ENCODE data around the gene BRD2. TPM values are rescaled to one million over a fixed set of nuclear protein-coding genes. Genes with fewer than 3 reads are reported as not detected.

Gene BRD2
- total RNA-seq, 1 donor from 2014 or later, result 63.4 TPM

- TF ChIP-seq, protein P1, sequence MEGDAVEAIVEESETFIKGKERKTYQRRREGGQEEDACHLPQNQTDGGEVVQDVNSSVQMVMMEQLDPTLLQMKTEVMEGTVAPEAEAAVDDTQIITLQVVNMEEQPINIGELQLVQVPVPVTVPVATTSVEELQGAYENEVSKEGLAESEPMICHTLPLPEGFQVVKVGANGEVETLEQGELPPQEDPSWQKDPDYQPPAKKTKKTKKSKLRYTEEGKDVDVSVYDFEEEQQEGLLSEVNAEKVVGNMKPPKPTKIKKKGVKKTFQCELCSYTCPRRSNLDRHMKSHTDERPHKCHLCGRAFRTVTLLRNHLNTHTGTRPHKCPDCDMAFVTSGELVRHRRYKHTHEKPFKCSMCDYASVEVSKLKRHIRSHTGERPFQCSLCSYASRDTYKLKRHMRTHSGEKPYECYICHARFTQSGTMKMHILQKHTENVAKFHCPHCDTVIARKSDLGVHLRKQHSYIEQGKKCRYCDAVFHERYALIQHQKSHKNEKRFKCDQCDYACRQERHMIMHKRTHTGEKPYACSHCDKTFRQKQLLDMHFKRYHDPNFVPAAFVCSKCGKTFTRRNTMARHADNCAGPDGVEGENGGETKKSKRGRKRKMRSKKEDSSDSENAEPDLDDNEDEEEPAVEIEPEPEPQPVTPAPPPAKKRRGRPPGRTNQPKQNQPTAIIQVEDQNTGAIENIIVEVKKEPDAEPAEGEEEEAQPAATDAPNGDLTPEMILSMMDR (IDR thresholded peaks at IDR 0.05; ENCODE audit: borderline replicate concordance), result no peak
- intact Hi-C loops (cut with micrococcal nuclease), result no loop called here
- no peak overlapping the region for H3K4me3 ChIP-seq
- no peaks in the 10 kb centered on the region for H3K36me3 ChIP-seq
- no peaks in the 10 kb centered on the region for H3K27me3 ChIP-seq (ENCODE audit: low read depth)
- H3K4me1 ChIP-seq, result peaks cover 7% of the 10 kb centered on the region
- DNase-seq, result no peak
- H3K9me3 ChIP-seq (replicated peaks), result peaks cover 8% of the 10 kb centered on the region
- no peak overlapping the region for H3K27ac ChIP-seq (replicated peaks)
Measured at GRCh38 chr6:32945953-32946352, 22.4 kb upstream of the BRD2 start.

- no peak overlapping the region for H3K4me3 ChIP-seq
- H3K27ac ChIP-seq (replicated peaks), result no peak overlapping the region
- peaks cover 2% of the 10 kb centered on the region for H3K4me1 ChIP-seq
- no peak for DNase-seq
- H3K27me3 ChIP-seq (ENCODE audit: low read depth), result no peaks in the 10 kb centered on the region
- TF ChIP-seq, protein P1 (IDR thresholded peaks at IDR 0.05; ENCODE audit: borderline replicate concordance), result no peak
- H3K36me3 ChIP-seq, result no peaks in the 10 kb centered on the region
- intact Hi-C loops (cut with micrococcal nuclease), result no loop called here
- peaks cover 8% of the 10 kb centered on the region for H3K9me3 ChIP-seq (replicated peaks)
Measured at GRCh38 chr6:32946893-32947292, 21.5 kb upstream of the BRD2 start.

GRCh38 chr6:32947552-32948465 is 20.6 kb upstream of the BRD2 start:
- Histone ChIP-seq H3K4me3 (no peak overlapping the region), H3K9me3 (replicated peaks) (peaks cover 8% of the 10 kb centered on the region), H3K27me3 (ENCODE audit: low read depth) (no peaks in the 10 kb centered on the region), H3K36me3 (no peaks in the 10 kb centered on the region), H3K27ac (replicated peaks) (no peak overlapping the region), H3K4me1 (peaks cover 11% of the 10 kb centered on the region)
- TF ChIP-seq, protein P1 (IDR thresholded peaks at IDR 0.05; ENCODE audit: borderline replicate concordance), result peak; percentile 34
- no peak for DNase-seq
- intact Hi-C loops (cut with micrococcal nuclease), result no loop called here

- intact Hi-C loops (cut with micrococcal nuclease), result no loop called here
- H3K9me3 ChIP-seq (replicated peaks), result peaks cover 8% of the 10 kb centered on the region
- H3K27ac ChIP-seq (replicated peaks), result no peak overlapping the region
- H3K4me1 ChIP-seq, result peaks cover 22% of the 10 kb centered on the region
- DNase-seq, result no peak
- no peaks in the 10 kb centered on the region for H3K36me3 ChIP-seq
- TF ChIP-seq, protein P1 (IDR thresholded peaks at IDR 0.05; ENCODE audit: borderline replicate concordance), result no peak
- no peaks in the 10 kb centered on the region for H3K27me3 ChIP-seq (ENCODE audit: low read depth)
- H3K4me3 ChIP-seq, result no peak overlapping the region
Measured at GRCh38 chr6:32949113-32949512, 19.3 kb upstream of the BRD2 start.

- TF ChIP-seq, protein P1 (IDR thresholded peaks at IDR 0.05; ENCODE audit: borderline replicate concordance), result no peak
- Histone ChIP-seq H3K27me3 (ENCODE audit: low read depth) (no peaks in the 10 kb centered on the region), H3K4me3 (no peak overlapping the region), H3K27ac (replicated peaks) (no peak overlapping the region), H3K4me1 (peaks cover 22% of the 10 kb centered on the region), H3K36me3 (no peaks in the 10 kb centered on the region), H3K9me3 (replicated peaks) (peaks cover 8% of the 10 kb centered on the region)
- intact Hi-C loops (cut with micrococcal nuclease), result no loop called here
- no peak for DNase-seq
Measured at GRCh38 chr6:32950010-32950409, 18.4 kb upstream of the BRD2 start.
